Adipose tissue (tissue), 3 donors: ENCODE results near the gene DIO1. TPM values are rescaled to one million over a fixed set of nuclear protein-coding genes. Genes with fewer than 3 reads are reported as not detected.

ENCODE experiments used
- H3K27ac ChIP-seq: one replicate; pipeline ENCODE4 v1.5.1; 2013; ENCODE audit warnings: low read depth, low read length
- WGBS, 3 donors: extraction: QIAGEN DNeasy Blood & Tissue Kit; methylation state at CpG; one replicate each; pipeline ENCODE4 v1.1.7; 2013; 5-methylcytosine and 5-hydroxymethylcytosine counted together
- polyA plus RNA-seq, 3 donors: library from polyadenylated mRNA; stranded (reverse); fragments of 200-250 nt; gene quantifications; one replicate each; pipeline ENCODE4 v1.2.3, GENCODE V29; 2013
- donor health status: healthy with polysubstance abuse.
- donor health status: Bipolar disorder and iron deficiency.
- donor health status: healthy.

Gene DIO1
- polyA plus RNA-seq, 3 donors = not detected

- WGBS, 3 donors = 80 to 97% (median 93%) methylated on average over 2 of the region's 2 CpGs
Measured at GRCh38 chr1:53891018-53891417, 3.0 kb upstream of the DIO1 start.

GRCh38 chr1:53891678-53892077 is 2.3 kb upstream of the DIO1 start:
- no peak overlapping the region for H3K27ac ChIP-seq
- 93 to 94% (median 94%) methylated on average over 2 of the region's 2 CpGs for WGBS, 3 donors

More at GRCh38 chr1:53891018-53891417, 3.0 kb upstream of the DIO1 start:
- H3K27ac ChIP-seq = no peak overlapping the region

GRCh38 chr1:53892911-53893310 is 1.1 kb upstream of the DIO1 start:
- WGBS, 3 donors = 43 to 82% (median 44%) methylated on average over 5 of the region's 5 CpGs
- no peak overlapping the region for H3K27ac ChIP-seq

DNA sequence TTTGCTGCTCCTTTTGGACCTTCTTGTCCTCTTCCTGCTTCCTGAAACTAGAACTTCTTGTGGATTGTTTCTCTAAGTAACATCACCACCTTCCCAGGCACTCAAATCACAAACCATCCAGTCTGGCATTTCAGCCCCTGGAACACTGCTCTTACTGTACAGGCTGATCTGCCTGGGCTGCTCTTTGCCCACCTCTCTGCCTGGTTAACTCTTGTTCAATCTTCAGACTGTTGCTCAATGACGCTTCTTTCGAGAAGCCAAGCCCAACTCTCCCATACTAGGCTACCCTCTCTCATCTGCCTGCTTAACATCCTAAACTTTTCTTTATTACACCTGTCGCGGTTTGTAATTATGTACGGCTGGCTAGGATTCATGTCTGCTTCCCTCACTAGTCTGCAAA is 657 bp downstream of the DIO1 start:
- H3K27ac ChIP-seq = no peak overlapping the region
- WGBS, 3 donors = 88 to 94% (median 89%) methylated on average over 5 of the region's 5 CpGs

GRCh38 chr1:53895421-53895820 is 1.4 kb downstream of the DIO1 start:
- WGBS, 3 donors = 60 to 78% (median 68%) methylated on average over 6 of the region's 6 CpGs
- H3K27ac ChIP-seq = no peak overlapping the region

GRCh38 chr1:53896635-53897229 is 2.7 kb downstream of the DIO1 start:
- peak overlapping the region; percentile 6 for H3K27ac ChIP-seq
- 72 to 83% (median 80%) methylated on average over 2 of the region's 2 CpGs for WGBS, 3 donors

GRCh38 chr1:53899206-53899628 is 5.2 kb downstream of the DIO1 start:
- H3K27ac ChIP-seq = no peak overlapping the region

GRCh38 chr1:53899708-53900107 is 5.7 kb downstream of the DIO1 start:
- 88 to 95% (median 89%) methylated on average over 3 of the region's 3 CpGs for WGBS, 3 donors
- H3K27ac ChIP-seq = no peak overlapping the region

More at GRCh38 chr1:53899206-53899628, 5.2 kb downstream of the DIO1 start:
- 9 to 15% (median 13%) methylated on average over 2 of the region's 2 CpGs for WGBS, 3 donors

DNA sequence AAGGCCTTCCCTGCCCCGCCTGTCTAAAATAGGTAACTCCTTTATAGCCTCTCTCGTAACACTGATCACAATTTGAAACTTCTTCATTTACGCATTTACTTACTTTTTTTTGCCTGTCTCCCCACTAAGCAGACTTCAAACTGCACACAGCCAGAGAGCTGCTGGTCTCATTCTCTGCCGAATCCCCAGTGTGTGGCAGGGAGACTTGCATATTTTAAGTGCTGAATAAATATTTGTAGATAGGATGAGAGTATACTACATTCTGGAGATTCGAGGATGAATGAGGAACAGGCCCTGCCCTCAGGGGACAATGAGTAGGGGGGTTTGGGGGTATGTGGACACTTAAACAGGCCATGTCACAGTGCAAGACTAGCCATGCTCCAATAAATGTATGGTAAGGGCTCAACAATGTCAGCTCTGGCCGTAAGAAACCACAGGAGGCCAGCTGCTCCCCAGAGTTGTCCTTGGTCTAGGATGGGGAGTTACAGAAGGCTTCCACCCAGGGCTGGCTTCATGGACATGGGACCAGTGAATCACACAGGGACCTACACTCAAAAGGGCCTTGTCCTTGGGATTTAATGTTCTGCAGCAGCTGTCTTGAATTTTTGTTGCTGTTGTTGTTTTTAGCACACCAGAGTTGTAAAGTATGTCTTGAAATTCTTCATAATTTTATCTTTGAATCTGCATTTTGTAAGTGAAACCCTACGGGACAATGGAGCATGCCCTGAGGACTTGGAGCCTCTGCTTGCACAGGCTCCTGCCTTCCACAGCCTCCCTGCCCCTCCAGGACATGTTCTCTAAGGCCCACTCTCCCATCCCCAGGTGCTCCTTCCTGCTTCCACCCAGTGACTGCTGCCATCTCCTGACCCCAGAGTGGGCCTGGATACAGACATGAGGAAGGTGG is 8.5 kb downstream of the DIO1 start:
- H3K27ac ChIP-seq = no peak overlapping the region
- 76 to 78% (median 78%) methylated on average over 7 of the region's 7 CpGs for WGBS, 3 donors

DNA sequence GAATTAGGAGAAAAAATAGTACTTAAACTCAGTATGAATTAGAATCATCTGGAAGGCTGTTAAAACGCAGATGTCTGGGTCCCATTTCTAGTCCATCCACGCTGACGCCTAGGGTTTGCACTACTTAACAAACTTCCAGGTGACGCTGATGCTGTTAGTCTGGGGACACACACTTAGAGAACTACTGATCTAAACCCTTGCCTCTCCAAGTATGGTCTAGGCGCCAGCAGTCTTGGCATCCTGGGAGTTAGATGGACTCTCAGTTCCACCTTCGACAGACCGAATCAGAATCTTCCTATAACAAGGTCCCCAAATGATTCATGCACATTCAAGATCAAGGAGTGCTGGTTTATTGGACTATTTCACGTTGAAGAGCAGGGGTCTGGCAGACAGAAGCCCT is 11.5 kb downstream of the DIO1 start:
- 97 to 98% (median 98%) methylated on average over 8 of the region's 8 CpGs for WGBS, 3 donors
- H3K27ac ChIP-seq = no peak overlapping the region

- 85 to 88% (median 86%) methylated on average over 4 of the region's 4 CpGs for WGBS, 3 donors
- no peak overlapping the region for H3K27ac ChIP-seq
Measured at GRCh38 chr1:53906121-53906520, 12.1 kb downstream of the DIO1 start.

DNA sequence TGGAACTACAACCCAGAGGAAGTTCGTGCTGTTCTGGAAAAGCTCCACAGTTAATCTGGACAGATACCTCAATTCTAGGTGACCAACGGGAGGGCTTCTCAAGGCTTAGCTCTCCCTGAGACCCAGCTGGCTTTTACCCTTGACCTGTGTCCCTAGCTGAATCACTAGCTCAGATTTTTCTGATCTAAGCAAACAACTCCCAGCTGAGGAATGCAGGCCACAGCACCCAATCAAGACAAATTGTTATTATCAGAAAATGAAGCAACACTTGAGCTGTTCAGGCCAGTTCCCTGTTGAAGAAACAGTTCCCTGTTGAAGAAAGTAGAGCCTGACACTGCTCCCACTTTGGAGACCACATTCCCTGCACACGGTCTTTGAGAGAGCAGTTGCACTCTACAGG is 16.0 kb downstream of the DIO1 start:
- WGBS, 3 donors = 74 to 78% (median 75%) methylated on average over 3 of the region's 3 CpGs
- no peak overlapping the region for H3K27ac ChIP-seq

DNA sequence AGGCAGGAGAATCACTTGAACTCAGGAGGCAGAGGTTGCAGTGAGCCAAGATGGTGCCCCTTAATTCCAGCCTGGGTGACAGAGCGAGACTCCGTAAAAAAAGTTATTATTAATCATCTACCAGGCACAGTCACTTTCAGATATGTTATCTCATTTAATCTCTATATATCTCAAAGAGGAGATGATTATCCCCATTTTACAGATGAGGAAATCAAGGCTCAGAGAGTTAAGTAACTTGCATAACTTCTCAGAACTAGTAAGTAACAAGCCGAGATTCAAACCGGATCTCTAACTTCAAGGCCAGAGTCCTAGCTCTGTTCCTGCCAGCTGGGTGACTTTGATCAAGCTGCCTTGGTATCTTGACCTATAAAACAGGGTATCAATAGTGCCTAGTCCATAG is 17.5 kb downstream of the DIO1 start:
- H3K27ac ChIP-seq = no peak overlapping the region
- WGBS, 3 donors = 82 to 98% (median 95%) methylated on average over 4 of the region's 4 CpGs

DNA sequence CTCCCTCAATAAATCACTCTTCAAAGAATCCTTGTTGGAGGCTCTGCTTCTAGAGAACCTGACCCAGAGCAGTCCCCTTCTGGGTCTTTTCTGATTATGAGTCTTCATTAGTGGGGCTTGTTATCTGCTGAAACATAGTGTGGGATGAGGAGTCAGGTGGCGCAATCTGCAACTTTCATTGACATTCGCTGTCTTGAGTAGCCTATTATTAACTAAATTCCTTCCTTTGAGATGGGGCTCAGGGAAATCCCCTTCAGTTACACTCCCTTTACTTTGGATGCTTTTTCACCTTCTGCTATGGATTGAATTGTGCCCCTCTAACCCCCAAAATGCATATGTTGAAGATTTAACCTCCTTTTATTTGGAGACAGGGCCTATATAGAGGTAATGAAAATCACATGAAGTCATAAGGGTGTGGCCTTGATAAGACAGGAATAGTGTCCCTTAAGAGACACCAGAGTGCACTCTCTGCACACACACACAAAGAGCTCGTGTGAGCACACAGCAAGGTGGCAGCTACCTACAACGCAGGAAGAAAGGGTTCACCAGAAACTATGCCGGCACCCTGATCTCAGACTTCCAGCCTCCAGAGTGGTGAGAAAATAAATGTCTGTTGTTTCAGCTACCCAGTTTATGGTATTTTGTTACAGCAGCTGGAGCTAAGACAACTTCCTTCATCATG is 19.5 kb downstream of the DIO1 start:
- WGBS, 3 donors = 86 to 88% (median 87%) methylated on average over 5 of the region's 5 CpGs
- no peak overlapping the region for H3K27ac ChIP-seq

GRCh38 chr1:53918343-53918742 is 24.4 kb downstream of the DIO1 start:
- WGBS, 3 donors = 62 to 89% (median 81%) methylated on average over 5 of the region's 5 CpGs
- H3K27ac ChIP-seq = no peak overlapping the region

GRCh38 chr1:53919675-53920066 is 25.7 kb downstream of the DIO1 start:
- no peak overlapping the region for H3K27ac ChIP-seq
- 76 to 85% (median 84%) methylated on average over 3 of the region's 3 CpGs for WGBS, 3 donors

DNA sequence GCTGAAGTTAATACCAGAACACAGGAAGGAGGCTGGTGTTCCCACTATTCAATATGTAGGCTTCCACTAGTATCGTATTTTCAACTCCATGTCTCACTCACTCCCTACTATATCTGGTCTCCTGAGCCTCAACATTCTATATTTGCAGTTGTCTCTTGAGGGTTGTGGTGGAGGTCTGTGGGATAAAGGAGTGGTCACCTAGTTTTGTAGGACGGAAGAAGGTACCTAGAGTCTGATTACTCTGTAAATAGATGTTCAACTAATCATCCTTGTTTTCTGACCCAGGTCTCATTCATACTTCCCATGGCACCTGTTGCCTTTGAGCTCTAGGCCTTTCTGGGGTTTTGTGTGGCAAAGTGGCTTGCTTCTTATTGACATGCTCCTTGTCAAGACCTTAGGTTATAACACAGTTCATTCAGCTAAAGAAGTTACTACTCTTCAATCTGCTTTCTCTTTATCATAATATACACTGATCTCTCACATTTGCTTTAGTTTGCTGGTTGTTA is 33.4 kb downstream of the DIO1 start:
- no peak overlapping the region for H3K27ac ChIP-seq
- 95 to 96% (median 96%) methylated on average over 2 of the region's 2 CpGs for WGBS, 3 donors

DNA sequence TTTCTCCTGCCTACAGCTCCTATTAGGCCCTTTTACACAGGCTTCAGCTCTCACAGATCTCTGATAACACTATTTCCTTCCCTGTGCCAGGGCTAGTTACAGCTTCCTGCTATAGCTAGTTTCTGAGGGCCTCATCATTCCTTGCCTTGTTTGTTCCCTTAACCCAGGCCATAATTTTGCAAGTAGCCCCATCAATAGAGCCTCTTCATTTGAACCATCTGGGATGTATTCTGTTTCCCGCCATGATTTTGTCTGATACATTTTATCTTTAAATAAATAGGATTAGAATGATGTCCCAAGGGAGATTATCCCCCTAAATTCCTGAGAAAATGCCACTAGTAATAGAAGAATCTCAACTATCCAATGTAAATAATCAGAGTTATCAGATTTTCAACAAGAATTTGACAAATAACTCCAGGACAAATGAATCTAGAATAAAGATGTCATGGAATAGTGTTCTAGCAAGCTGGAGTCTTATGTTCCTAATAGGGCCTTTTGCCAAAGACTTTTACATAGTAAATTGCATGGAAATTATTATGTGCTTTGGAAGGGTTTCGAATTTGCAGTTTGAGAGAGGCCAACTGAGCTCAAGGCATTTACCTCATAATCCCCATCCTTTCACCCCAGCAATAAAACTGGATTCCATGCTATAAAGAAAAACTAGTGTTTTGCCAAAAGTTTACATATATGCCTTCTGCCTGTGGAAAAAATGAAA is 35.4 kb downstream of the DIO1 start:
- 88 to 96% (median 95%) methylated on average over 2 of the region's 2 CpGs for WGBS, 3 donors
- no peak overlapping the region for H3K27ac ChIP-seq
